Measurements from ENCODE around the gene PALM3.
A peak's percentile ranks its signal among the peaks of the same experiment; 100 is the strongest.

DNA sequence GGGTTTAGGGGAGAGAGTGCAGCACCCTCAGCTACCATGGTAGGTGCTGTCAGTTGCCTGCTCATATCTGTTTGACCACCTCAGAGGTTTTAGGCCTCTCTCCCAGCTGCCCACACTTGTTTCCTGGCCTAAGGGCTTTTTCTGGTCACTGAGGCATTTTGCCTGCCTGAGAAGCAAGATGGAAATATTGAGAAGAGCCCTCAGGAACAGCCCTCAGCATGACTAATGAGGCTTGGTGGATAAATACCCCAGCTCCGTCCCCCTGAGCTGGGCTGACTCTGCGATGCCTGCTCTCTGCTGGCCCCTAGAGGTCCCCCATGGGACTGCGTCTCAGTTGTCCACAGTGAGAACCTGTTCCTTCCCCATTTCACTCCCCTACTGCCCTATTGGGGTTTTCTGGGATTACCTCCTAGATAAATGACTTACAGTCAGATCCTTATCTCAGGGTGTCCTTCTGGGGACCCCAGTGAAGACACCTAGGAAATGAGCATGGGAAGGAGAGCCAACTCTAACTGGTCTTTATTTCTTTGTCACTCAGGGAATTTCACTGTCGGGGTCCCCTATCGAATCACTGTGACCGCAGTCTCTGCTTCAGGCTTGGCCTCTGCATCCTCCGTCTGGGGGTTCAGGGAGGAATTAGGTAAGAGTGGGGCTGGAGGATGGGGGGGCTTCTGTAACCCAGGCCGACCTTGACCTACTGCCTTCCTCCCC lies 13.3 kb downstream of the PALM3 start:
- TF ChIP-seq, protein P1, sequence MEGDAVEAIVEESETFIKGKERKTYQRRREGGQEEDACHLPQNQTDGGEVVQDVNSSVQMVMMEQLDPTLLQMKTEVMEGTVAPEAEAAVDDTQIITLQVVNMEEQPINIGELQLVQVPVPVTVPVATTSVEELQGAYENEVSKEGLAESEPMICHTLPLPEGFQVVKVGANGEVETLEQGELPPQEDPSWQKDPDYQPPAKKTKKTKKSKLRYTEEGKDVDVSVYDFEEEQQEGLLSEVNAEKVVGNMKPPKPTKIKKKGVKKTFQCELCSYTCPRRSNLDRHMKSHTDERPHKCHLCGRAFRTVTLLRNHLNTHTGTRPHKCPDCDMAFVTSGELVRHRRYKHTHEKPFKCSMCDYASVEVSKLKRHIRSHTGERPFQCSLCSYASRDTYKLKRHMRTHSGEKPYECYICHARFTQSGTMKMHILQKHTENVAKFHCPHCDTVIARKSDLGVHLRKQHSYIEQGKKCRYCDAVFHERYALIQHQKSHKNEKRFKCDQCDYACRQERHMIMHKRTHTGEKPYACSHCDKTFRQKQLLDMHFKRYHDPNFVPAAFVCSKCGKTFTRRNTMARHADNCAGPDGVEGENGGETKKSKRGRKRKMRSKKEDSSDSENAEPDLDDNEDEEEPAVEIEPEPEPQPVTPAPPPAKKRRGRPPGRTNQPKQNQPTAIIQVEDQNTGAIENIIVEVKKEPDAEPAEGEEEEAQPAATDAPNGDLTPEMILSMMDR (IDR thresholded peaks at IDR 0.05), result peak; percentile 36 to 80 (median 64)
- TF ChIP-seq POLR2A (IDR thresholded peaks at IDR 0.05), result no peak

All from testis (tissue), 2 donors.